Activated CD4-positive, CD25-positive, alpha-beta regulatory T cell treated with anti-CD3 and anti-CD28 coated beads, Interleukin-2, amount 50 U/mL, for 16 hours (primary cell): Measurements from ENCODE around the gene KLHL18.

Experiments used
- DNase-seq: peaks from one replicate; pipeline ENCODE4 v3.0.0-alpha.2; 2020; ENCODE audit warnings: low read depth, low spot score

KLHL18 gene

DNA sequence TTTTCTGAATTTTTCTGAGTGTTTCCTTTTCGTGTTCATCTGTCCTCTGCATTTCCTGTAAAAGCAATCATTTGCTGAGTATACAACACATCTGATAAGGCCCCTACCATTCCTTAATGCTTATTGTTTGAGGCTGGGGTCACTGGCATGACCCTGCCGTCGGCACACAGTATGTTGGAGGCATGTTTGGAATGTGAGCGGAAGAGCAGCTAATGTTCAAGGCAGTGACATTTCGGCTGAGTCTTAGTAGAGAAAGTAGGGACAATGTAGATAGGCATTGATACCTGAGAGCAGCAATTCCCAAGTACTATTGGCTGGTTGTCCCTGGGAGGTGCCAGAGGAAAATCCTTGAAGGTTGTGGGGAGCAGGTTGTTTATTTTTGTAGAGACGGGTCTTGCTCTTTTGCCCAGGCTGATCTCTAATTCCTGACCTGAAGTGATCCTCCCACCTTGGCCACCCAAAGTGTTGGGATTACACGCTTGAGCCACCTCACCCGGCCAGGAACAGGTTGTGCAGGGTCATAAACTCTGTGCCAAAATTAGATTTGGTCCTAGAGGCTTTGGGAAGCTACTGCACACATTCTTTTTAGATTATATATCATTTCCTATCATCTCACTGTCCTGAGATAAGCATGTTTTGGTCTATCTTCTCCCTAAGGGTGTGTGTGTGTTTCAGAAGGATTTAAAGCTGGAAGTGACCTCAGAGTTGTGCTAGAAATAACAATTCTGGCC lies 111.6 kb downstream of the KLHL18 start:
- DNase-seq, result no peak

DNA sequence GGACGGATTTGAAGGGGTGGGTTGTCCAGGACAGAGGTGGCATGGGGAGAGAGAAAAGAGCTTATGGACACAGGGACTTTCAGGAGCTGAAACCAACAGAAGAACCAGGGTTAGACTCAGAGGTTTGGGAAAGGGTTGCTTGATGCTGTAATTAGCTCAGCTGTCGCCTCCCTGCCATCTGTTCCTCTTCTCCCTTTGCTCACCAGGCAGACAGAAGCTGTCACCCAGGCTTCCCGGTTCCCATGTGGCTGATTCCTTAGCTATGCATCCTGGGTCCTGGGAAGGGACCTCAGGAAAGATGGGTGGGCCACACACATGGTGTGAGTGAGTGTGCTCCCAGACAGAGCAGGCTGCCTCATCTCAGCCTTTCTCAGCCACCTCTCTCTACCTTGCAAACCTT lies 112.1 kb downstream of the KLHL18 start:
- DNase-seq, result no peak
